ENCODE measurements around the gene GPN2. TPM values are rescaled to one million over a fixed set of nuclear protein-coding genes. Genes with fewer than 3 reads are reported as not detected.
A peak's percentile ranks its signal among the peaks of the same experiment; 100 is the strongest.

Gene GPN2
- total RNA-seq, 2 donors from 2014 or later, result 29.1 to 41.9 TPM

GRCh38 chr1:26913389-26913753 lies 23.3 kb upstream of the GPN2 start:
- no peaks in the 10 kb centered on the region for H3K4me1 Mint-ChIP-seq
- no peak overlapping the region for H3K4me3 Mint-ChIP-seq
- ATAC-seq (no peak), DNase-seq (no peak)
- no peaks in the 10 kb centered on the region for H3K9me3 ChIP-seq (ENCODE audit: control insufficient read depth, low read length, poor library complexity, severe bottlenecking)
- peaks cover 6% of the 10 kb centered on the region for H3K36me3 Mint-ChIP-seq (ENCODE audit: low read depth)
- peaks cover 14% of the 10 kb centered on the region for H3K27me3 Mint-ChIP-seq
- no peak overlapping the region for H3K27ac Mint-ChIP-seq

- Mint-ChIP-seq H3K4me3 (no peak overlapping the region), H3K36me3 (ENCODE audit: low read depth) (peaks cover 8% of the 10 kb centered on the region), H3K27ac (no peak overlapping the region), H3K4me1 (no peaks in the 10 kb centered on the region), H3K27me3 (peaks cover 14% of the 10 kb centered on the region)
- ATAC-seq (no peak), DNase-seq (no peak)
- no peaks in the 10 kb centered on the region for H3K9me3 ChIP-seq (ENCODE audit: control insufficient read depth, low read length, poor library complexity, severe bottlenecking)
Observed at GRCh38 chr1:26912147-26912490, 22.0 kb upstream of the GPN2 start.

- H3K9me3 ChIP-seq (ENCODE audit: control insufficient read depth, low read length, poor library complexity, severe bottlenecking), result no peaks in the 10 kb centered on the region
- Mint-ChIP-seq H3K36me3 (ENCODE audit: low read depth) (peaks cover 8% of the 10 kb centered on the region), H3K27me3 (peaks cover 14% of the 10 kb centered on the region), H3K27ac (no peak overlapping the region), H3K4me1 (peaks cover 2% of the 10 kb centered on the region), H3K4me3 (no peak overlapping the region)
- DNase-seq, result no peak
- ATAC-seq, result no peak
Observed at GRCh38 chr1:26911399-26912146, 21.5 kb upstream of the GPN2 start.

GRCh38 chr1:26910343-26911160 lies 20.5 kb upstream of the GPN2 start:
- H3K27me3 Mint-ChIP-seq, result peaks cover 14% of the 10 kb centered on the region
- H3K27ac Mint-ChIP-seq, result no peak overlapping the region
- H3K9me3 ChIP-seq (ENCODE audit: control insufficient read depth, low read length, poor library complexity, severe bottlenecking), result no peaks in the 10 kb centered on the region
- no peak for ATAC-seq
- DNase-seq, result no peak
- H3K36me3 Mint-ChIP-seq (ENCODE audit: low read depth), result peaks cover 8% of the 10 kb centered on the region
- peaks cover 2% of the 10 kb centered on the region for H3K4me1 Mint-ChIP-seq
- no peak overlapping the region for H3K4me3 Mint-ChIP-seq

GRCh38 chr1:26909951-26910342 lies 19.9 kb upstream of the GPN2 start:
- Mint-ChIP-seq H3K36me3 (ENCODE audit: low read depth) (peaks cover 8% of the 10 kb centered on the region), H3K4me3 (no peak overlapping the region), H3K4me1 (peaks cover 2% of the 10 kb centered on the region), H3K27ac (no peak overlapping the region), H3K27me3 (peaks cover 14% of the 10 kb centered on the region)
- H3K9me3 ChIP-seq (ENCODE audit: control insufficient read depth, low read length, poor library complexity, severe bottlenecking), result no peaks in the 10 kb centered on the region
- DNase-seq, result no peak
- ATAC-seq, result no peak

- H3K4me3 Mint-ChIP-seq, result no peak overlapping the region
- peaks cover 14% of the 10 kb centered on the region for H3K27me3 Mint-ChIP-seq
- peaks cover 2% of the 10 kb centered on the region for H3K4me1 Mint-ChIP-seq
- H3K9me3 ChIP-seq (ENCODE audit: control insufficient read depth, low read length, poor library complexity, severe bottlenecking), result no peaks in the 10 kb centered on the region
- ATAC-seq (no peak), DNase-seq (no peak)
- no peak overlapping the region for H3K27ac Mint-ChIP-seq
- H3K36me3 Mint-ChIP-seq (ENCODE audit: low read depth), result peaks cover 8% of the 10 kb centered on the region
Observed at GRCh38 chr1:26907071-26907917, 17.2 kb upstream of the GPN2 start.

- Mint-ChIP-seq H3K4me1 (peaks cover 25% of the 10 kb centered on the region), H3K36me3 (ENCODE audit: low read depth) (no peaks in the 10 kb centered on the region), H3K27ac (peak overlapping the region; percentile 98), H3K4me3 (peak overlapping the region; percentile 90), H3K27me3 (no peaks in the 10 kb centered on the region)
- no peaks in the 10 kb centered on the region for H3K9me3 ChIP-seq (ENCODE audit: control insufficient read depth, low read length, poor library complexity, severe bottlenecking)
- ATAC-seq (no peak), DNase-seq (no peak)
Observed at GRCh38 chr1:26900815-26901511, 10.9 kb upstream of the GPN2 start.

- ATAC-seq (peak; percentile 95), DNase-seq (peak; percentile 73 to 77 (median 76))
- no peaks in the 10 kb centered on the region for H3K9me3 ChIP-seq (ENCODE audit: control insufficient read depth, low read length, poor library complexity, severe bottlenecking)
- Mint-ChIP-seq H3K4me1 (peaks cover 25% of the 10 kb centered on the region), H3K36me3 (ENCODE audit: low read depth) (no peaks in the 10 kb centered on the region), H3K27ac (peak within 1 kb of the TSS; percentile 98), H3K27me3 (no peaks in the 10 kb centered on the region), H3K4me3 (peak within 1 kb of the TSS; percentile 90)
Observed at GRCh38 chr1:26900001-26900814, 10.1 kb upstream of the GPN2 start, which contains the start of gene GPATCH3. TSS of gene GPATCH3 (minus strand) at chr1:26900467. CDS start at chr1:26900442, 25 bp downstream.

- ATAC-seq (no peak), DNase-seq (no peak)
- no peaks in the 10 kb centered on the region for H3K9me3 ChIP-seq (ENCODE audit: control insufficient read depth, low read length, poor library complexity, severe bottlenecking)
- Mint-ChIP-seq H3K27me3 (no peaks in the 10 kb centered on the region), H3K27ac (no peak overlapping the region), H3K4me3 (no peak overlapping the region), H3K4me1 (peaks cover 30% of the 10 kb centered on the region), H3K36me3 (ENCODE audit: low read depth) (peaks cover 5% of the 10 kb centered on the region)
Observed at GRCh38 chr1:26897351-26897750, 7.3 kb upstream of the GPN2 start.

- H3K27ac Mint-ChIP-seq, result no peak overlapping the region
- H3K4me3 Mint-ChIP-seq, result no peak overlapping the region
- no peaks in the 10 kb centered on the region for H3K9me3 ChIP-seq (ENCODE audit: control insufficient read depth, low read length, poor library complexity, severe bottlenecking)
- ATAC-seq, result no peak
- no peak for DNase-seq
- H3K27me3 Mint-ChIP-seq, result no peaks in the 10 kb centered on the region
- H3K4me1 Mint-ChIP-seq, result peaks cover 18% of the 10 kb centered on the region
- H3K36me3 Mint-ChIP-seq (ENCODE audit: low read depth), result peaks cover 9% of the 10 kb centered on the region
Observed at GRCh38 chr1:26894263-26894662, 4.2 kb upstream of the GPN2 start.

- H3K9me3 ChIP-seq (ENCODE audit: control insufficient read depth, low read length, poor library complexity, severe bottlenecking), result no peaks in the 10 kb centered on the region
- peak; percentile 47 for ATAC-seq
- peak overlapping the region; percentile 94 for H3K27ac Mint-ChIP-seq
- peaks cover 10% of the 10 kb centered on the region for H3K36me3 Mint-ChIP-seq (ENCODE audit: low read depth)
- H3K4me3 Mint-ChIP-seq, result peak overlapping the region; percentile 98
- no peaks in the 10 kb centered on the region for H3K27me3 Mint-ChIP-seq
- peaks cover 20% of the 10 kb centered on the region for H3K4me1 Mint-ChIP-seq
- DNase-seq, result no peak
Observed at GRCh38 chr1:26890467-26890796, 349 bp upstream of the GPN2 start.

- no peak for ATAC-seq
Observed at GRCh38 chr1:26888231-26888630, 1.9 kb downstream of the GPN2 start.

More at GRCh38 chr1:26888231-26888630, 1.9 kb downstream of the GPN2 start:
- DNase-seq, result no peak
- peak overlapping the region; percentile 94 for H3K27ac Mint-ChIP-seq
- H3K4me1 Mint-ChIP-seq, result peaks cover 21% of the 10 kb centered on the region
- peaks cover 11% of the 10 kb centered on the region for H3K36me3 Mint-ChIP-seq (ENCODE audit: low read depth)
- H3K9me3 ChIP-seq (ENCODE audit: control insufficient read depth, low read length, poor library complexity, severe bottlenecking), result no peaks in the 10 kb centered on the region
- H3K4me3 Mint-ChIP-seq, result peak overlapping the region; percentile 98
- no peaks in the 10 kb centered on the region for H3K27me3 Mint-ChIP-seq
